Lung microvascular endothelial cell (primary cell): Measurements from ENCODE around the gene MOK. TPM values are rescaled to one million over a fixed set of nuclear protein-coding genes. Genes with fewer than 3 reads are reported as not detected.

Experiments used
- DNase-seq, 2 donors: peaks; one replicate each; pipeline versions ENCODE4 v3.0.0 to v3.0.0-alpha.2; 2010; ENCODE audit warnings: low read depth in 2 of 2
- total RNA-seq: library from RNA; depleted of rRNA; stranded (reverse); fragments of >200 nt; gene quantifications from 2 replicates; pipeline ENCODE4 v1.2.1, GENCODE V29; 2014

The MOK gene
- total RNA-seq, 1 donor from 2014 or later, result 1.2 TPM

- peak in 1 of 2 donors; percentile 18 for DNase-seq
Observed at GRCh38 chr14:102182936-102183619, 121.9 kb downstream of the MOK start.

DNA sequence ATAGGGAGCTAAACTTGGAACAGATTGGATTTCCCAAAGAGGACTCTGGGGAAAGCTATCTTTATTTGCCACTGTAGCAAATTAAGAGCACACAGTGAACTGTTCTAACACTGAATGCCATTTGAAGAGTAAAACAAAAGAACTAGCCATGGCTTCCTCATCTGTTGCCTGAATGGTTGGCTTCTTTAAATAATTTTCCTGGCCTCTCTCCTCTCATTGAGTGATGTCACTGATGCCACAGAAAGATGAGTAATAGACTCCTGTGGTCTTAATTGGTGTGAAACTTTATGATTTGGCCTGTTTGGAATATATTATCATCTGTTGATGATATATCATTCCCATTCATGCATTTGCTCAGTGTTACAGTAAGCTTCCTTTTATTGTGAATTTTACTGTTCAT is 122.8 kb downstream of the MOK start:
- peak; percentile 56 to 63 for DNase-seq

DNA sequence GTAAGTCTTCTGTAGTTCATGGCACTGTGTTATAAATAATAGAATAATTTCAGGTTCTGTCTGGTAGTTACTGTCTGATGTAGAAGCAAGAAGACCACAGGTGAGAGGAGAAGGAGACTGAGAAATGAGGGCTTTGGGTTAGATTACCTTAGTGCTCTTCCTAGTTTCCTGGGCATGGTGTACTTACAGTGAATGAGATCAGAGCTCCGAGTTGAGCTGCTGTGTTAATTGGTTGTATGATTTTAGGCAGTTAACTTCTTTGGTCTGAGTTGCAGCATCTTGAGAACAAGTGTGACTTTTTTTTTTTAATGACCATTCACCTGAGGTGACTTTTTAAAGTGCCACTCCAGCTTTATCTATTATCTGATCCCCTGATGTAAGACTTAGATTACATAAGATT is 123.8 kb downstream of the MOK start:
- no peak for DNase-seq

DNA sequence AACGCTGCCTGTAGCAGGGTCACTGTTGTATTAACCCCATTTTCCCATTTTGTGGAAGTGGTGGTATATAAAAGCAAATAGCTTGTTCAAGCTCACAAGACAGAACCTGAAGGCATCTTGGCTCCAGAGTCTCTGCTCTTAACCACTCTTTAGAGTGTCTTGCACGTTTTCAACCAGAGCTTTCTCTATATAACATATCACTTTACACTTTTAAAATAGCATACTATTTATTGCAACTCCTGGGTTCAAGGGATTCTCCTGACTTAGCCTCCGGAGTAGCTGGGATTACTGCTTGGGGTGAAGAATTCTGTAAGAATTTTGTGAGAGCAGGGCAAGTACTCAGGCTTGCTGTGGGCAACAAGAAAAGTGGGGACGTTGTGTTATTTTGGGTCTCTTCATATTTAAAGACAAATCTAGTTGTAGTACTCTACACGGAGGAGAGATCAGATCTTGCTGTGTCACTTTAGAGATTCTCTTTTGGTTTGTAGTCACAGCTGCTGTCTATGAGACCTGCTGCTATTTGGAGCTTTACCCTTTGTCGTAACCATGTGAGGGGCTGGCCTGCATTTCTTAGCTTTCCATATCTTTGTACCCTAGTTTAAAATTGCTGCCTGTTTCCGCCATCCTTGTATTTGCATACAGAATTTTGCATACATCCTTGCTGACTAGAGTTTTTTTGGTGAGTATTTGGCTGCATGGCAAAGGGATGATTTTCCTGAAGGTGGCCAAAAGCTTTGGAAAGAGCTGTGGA is 124.5 kb downstream of the MOK start:
- no peak for DNase-seq

Other genes with a start within 250 kb of the MOK start
- 229 and 280 TPM in 2 replicates for gene HSP90AA1, start 218.1 kb downstream of the MOK start, total RNA-seq
- gene WDR20, start 165.3 kb downstream of the MOK start, total RNA-seq, result 10.2 and 17.5 TPM in 2 replicates
- gene ZNF839, start 14.6 kb upstream of the MOK start, total RNA-seq, result 4.0 and 5.0 TPM in 2 replicates
- gene CINP, start 57.7 kb upstream of the MOK start, total RNA-seq, result 41.7 and 44.5 TPM in 2 replicates
- gene TECPR2, start 57.8 kb upstream of the MOK start, total RNA-seq, result 6.1 and 8.9 TPM in 2 replicates
- 3.9 and 5.8 TPM in 2 replicates for gene ANKRD9, start 204.6 kb upstream of the MOK start, total RNA-seq